ENCODE data around the gene CDH2.

- TF ChIP-seq CTCF (IDR thresholded peaks at IDR 0.05; ENCODE audit: insufficient read depth, low read length, poor library complexity, severe bottlenecking): no peak
- TF ChIP-seq EZH2phosphoT487 (conservative IDR thresholded peaks at IDR 0.05; ENCODE audit: low read length): no peak
These were observed 8.2 kb downstream of the CDH2 start for GRCh38 chr18:28168725-28169124.
